NCI-H226 (cell line): ENCODE measurements around the gene KMT2C.

Experiments
- DNase-seq: peaks from one replicate; pipeline ENCODE4 v3.0.0-alpha.2; 2015

KMT2C gene

GRCh38 chr7:152095771-152096170 lies 340.0 kb downstream of the KMT2C start:
- DNase-seq, result no peak

- no peak for DNase-seq
Measured at GRCh38 chr7:152093717-152094116, 342.1 kb downstream of the KMT2C start.

GRCh38 chr7:152090747-152091146 lies 345.1 kb downstream of the KMT2C start:
- no peak for DNase-seq

GRCh38 chr7:152089183-152089582 lies 346.6 kb downstream of the KMT2C start:
- DNase-seq, result no peak

- peak; percentile 37 for DNase-seq
Measured at GRCh38 chr7:152086513-152086912, 349.3 kb downstream of the KMT2C start.

- no peak for DNase-seq
Measured at GRCh38 chr7:152085131-152085530, 350.7 kb downstream of the KMT2C start.
